ENCODE results near the gene SMAD6.

DNA sequence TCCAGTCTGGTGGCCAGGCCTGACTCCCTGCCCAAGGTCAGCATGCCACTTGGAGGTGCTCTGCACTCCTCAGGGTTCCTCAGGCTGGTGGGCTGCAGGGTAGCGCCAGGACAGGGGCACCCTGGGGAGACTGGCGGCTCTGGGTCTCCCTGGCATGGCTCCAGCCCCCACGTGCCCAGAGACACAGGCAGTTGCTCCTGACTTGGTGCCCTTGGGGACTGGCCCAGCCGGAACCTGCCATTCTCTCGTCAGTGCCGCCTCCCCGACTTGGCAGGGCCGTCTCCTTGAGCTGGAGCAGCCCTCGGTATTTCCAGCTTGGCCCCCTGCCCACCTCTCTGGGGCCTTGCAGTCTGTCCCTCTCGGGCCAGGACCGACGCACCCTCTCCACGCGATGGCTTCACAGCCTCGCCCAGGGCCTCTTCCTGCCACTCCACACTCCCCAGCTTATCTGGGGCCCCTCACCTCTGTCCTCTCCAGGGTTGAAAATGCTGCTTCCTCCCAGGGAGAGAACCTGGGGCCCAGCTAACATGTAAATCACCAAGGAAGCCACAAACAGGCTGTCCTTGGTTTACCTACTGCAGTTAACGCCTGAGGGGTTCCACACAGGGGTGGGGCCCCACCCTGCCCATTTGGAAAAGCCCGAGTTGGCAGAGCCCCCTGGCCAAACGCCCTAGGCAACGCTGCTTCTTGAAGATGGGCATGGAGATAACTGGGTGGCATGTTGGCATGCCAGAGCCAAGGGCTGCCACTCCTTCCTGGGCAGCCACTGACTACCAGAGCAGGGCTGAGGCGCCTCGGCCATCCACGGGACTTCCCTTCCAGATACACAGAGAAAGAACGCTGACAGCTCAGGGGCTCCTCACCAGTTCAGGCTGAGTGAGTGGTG is 61.4 kb downstream of the SMAD6 start:
- TF ChIP-seq, protein P1, sequence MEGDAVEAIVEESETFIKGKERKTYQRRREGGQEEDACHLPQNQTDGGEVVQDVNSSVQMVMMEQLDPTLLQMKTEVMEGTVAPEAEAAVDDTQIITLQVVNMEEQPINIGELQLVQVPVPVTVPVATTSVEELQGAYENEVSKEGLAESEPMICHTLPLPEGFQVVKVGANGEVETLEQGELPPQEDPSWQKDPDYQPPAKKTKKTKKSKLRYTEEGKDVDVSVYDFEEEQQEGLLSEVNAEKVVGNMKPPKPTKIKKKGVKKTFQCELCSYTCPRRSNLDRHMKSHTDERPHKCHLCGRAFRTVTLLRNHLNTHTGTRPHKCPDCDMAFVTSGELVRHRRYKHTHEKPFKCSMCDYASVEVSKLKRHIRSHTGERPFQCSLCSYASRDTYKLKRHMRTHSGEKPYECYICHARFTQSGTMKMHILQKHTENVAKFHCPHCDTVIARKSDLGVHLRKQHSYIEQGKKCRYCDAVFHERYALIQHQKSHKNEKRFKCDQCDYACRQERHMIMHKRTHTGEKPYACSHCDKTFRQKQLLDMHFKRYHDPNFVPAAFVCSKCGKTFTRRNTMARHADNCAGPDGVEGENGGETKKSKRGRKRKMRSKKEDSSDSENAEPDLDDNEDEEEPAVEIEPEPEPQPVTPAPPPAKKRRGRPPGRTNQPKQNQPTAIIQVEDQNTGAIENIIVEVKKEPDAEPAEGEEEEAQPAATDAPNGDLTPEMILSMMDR (IDR thresholded peaks at IDR 0.05), result no peak
- TF ChIP-seq POLR2A (IDR thresholded peaks at IDR 0.05), result no peak
